G401 (cell line): Measurements from ENCODE around the gene ALDH18A1. TPM values are rescaled to one million over a fixed set of nuclear protein-coding genes. Genes with fewer than 3 reads are reported as not detected.
"Not testable (repeated sequence)": the region's sequence is repeated elsewhere in the genome, so short reads cannot be mapped to it uniquely, and the experiment has no call there.

Experiments used
- DNase-seq: peaks from one replicate; pipeline ENCODE4 v3.0.0-alpha.2; 2015; ENCODE audit warnings: low spot score
- in situ Hi-C: cut with HindIII; loops from 2 replicates; pipeline ENCODE4 v1.10.0; 2016; ENCODE audit warnings: low sequenced_read_pairs, mixed read lengths
- total RNA-seq: library from RNA; depleted of rRNA; stranded (reverse); fragments of >200 nt; shearing (Covaris generic); gene quantifications from 2 replicates; pipeline ENCODE4 v1.2.3, GENCODE V29; 2014

The ALDH18A1 gene
- total RNA-seq, 1 experiment from 2014 or later = 164 TPM

GRCh38 chr10:95653895-95654294, 2.6 kb downstream of the ALDH18A1 start:
- DNase-seq = no peak
- in situ Hi-C loops = no loop called here

GRCh38 chr10:95651346-95652060, 5.0 kb downstream of the ALDH18A1 start:
- no peak for DNase-seq
- in situ Hi-C loops = no loop called here

GRCh38 chr10:95650232-95650631, 6.3 kb downstream of the ALDH18A1 start:
- DNase-seq = no peak
- in situ Hi-C loops = no loop called here

- in situ Hi-C loops = no loop called here
- DNase-seq = no peak
Measured at GRCh38 chr10:95648138-95648537, 8.4 kb downstream of the ALDH18A1 start.

GRCh38 chr10:95646160-95646559, 10.4 kb downstream of the ALDH18A1 start:
- in situ Hi-C loops = no loop called here
- DNase-seq = no peak

GRCh38 chr10:95644901-95645300, 11.6 kb downstream of the ALDH18A1 start:
- no peak for DNase-seq
- in situ Hi-C loops = no loop called here

GRCh38 chr10:95640891-95641315, 15.6 kb downstream of the ALDH18A1 start:
- in situ Hi-C loops = no loop called here
- DNase-seq = no peak

GRCh38 chr10:95637911-95638310, 18.6 kb downstream of the ALDH18A1 start:
- DNase-seq = no peak
- in situ Hi-C loops = no loop called here

- in situ Hi-C loops = no loop called here
Measured at GRCh38 chr10:95637140-95637539, 19.4 kb downstream of the ALDH18A1 start.

GRCh38 chr10:95635319-95635733, 21.2 kb downstream of the ALDH18A1 start:
- no peak for DNase-seq

More at GRCh38 chr10:95637140-95637539, 19.4 kb downstream of the ALDH18A1 start:
- no peak for DNase-seq

GRCh38 chr10:95628786-95629185, 27.7 kb downstream of the ALDH18A1 start:
- DNase-seq = no peak
- in situ Hi-C loops = no loop called here

More at GRCh38 chr10:95635319-95635733, 21.2 kb downstream of the ALDH18A1 start:
- in situ Hi-C loops = no loop called here

GRCh38 chr10:95626500-95626899, 30.0 kb downstream of the ALDH18A1 start:
- in situ Hi-C loops = no loop called here
- no peak for DNase-seq

GRCh38 chr10:95620415-95620814, 36.1 kb downstream of the ALDH18A1 start:
- DNase-seq, in situ Hi-C loops: not testable (repeated sequence)

GRCh38 chr10:95618101-95618500, 38.4 kb downstream of the ALDH18A1 start:
- DNase-seq = no peak
- in situ Hi-C loops = no loop called here

GRCh38 chr10:95616446-95616845, 40.1 kb downstream of the ALDH18A1 start:
- in situ Hi-C loops = no loop called here
- DNase-seq = no peak

- in situ Hi-C loops = no loop called here
- no peak for DNase-seq
Measured at GRCh38 chr10:95613330-95613729, 43.2 kb downstream of the ALDH18A1 start.

- in situ Hi-C loops = no loop called here
- DNase-seq = no peak
Measured at GRCh38 chr10:95610727-95611126, 45.8 kb downstream of the ALDH18A1 start.

- DNase-seq = no peak
- in situ Hi-C loops = loop anchor here (10.0 kb wide), 1 partner anchor 472 kb away; no protein-coding TSS in a partner anchor
Measured at GRCh38 chr10:95606922-95607321, 49.6 kb downstream of the ALDH18A1 start.

GRCh38 chr10:95605163-95605562, 51.3 kb downstream of the ALDH18A1 start:
- in situ Hi-C loops = loop anchor here (10.0 kb wide), 1 partner anchor 470 kb away; no protein-coding TSS in a partner anchor
- no peak for DNase-seq

GRCh38 chr10:95604630-95605029, 51.9 kb downstream of the ALDH18A1 start:
- in situ Hi-C loops = loop anchor here (10.0 kb wide), 1 partner anchor 470 kb away; no protein-coding TSS in a partner anchor
- DNase-seq = no peak

GRCh38 chr10:95602382-95602781, 54.1 kb downstream of the ALDH18A1 start:
- DNase-seq = no peak
- in situ Hi-C loops = loop anchor here (10.0 kb wide), 1 partner anchor 468 kb away; no protein-coding TSS in a partner anchor
